Measurements from ENCODE around the gene ZCCHC7. TPM values are rescaled to one million over a fixed set of nuclear protein-coding genes. Genes with fewer than 3 reads are reported as not detected.

Gene ZCCHC7
- total and polyA plus RNA-seq, 9 of the 15 experiments (the other 6 are each of a cell fraction or from before 2014, with no cell fraction given): 34.1 to 68.9 (median 48.8) TPM

- TF ChIP-seq ZBTB11 (CRISPR knock-in tag; IDR thresholded peaks at IDR 0.05) (peak in 2 of 3 experiments; percentile 75 to 97; a peak in 4 of 6 replicates), NR1H2 (CRISPR knock-in tag; IDR thresholded peaks at IDR 0.05) (peak; percentile 99), PURB (CRISPR knock-in tag; IDR thresholded peaks at IDR 0.05; ENCODE audit: low read depth) (no peak), HDAC8 (tag; IDR thresholded peaks at IDR 0.05) (peak; percentile 95), BMI1 (IDR thresholded peaks at IDR 0.05; ENCODE audit: low read length) (no peak), ZNF584 (CRISPR knock-in tag; IDR thresholded peaks at IDR 0.05; ENCODE audit: low read depth) (0 out of 2 replicates have a peak, but pooled peaks have one; percentile 57), MTF1 (CRISPR knock-in tag; IDR thresholded peaks at IDR 0.05; ENCODE audit: borderline replicate concordance) (peak; percentile 88), HDAC2 (IDR thresholded peaks at IDR 0.05) (peak; percentile 94), MEIS2 (IDR thresholded peaks at IDR 0.05; ENCODE audit: partially characterized antibody) (peak; percentile 89)
- TF ChIP-seq, protein P1, sequence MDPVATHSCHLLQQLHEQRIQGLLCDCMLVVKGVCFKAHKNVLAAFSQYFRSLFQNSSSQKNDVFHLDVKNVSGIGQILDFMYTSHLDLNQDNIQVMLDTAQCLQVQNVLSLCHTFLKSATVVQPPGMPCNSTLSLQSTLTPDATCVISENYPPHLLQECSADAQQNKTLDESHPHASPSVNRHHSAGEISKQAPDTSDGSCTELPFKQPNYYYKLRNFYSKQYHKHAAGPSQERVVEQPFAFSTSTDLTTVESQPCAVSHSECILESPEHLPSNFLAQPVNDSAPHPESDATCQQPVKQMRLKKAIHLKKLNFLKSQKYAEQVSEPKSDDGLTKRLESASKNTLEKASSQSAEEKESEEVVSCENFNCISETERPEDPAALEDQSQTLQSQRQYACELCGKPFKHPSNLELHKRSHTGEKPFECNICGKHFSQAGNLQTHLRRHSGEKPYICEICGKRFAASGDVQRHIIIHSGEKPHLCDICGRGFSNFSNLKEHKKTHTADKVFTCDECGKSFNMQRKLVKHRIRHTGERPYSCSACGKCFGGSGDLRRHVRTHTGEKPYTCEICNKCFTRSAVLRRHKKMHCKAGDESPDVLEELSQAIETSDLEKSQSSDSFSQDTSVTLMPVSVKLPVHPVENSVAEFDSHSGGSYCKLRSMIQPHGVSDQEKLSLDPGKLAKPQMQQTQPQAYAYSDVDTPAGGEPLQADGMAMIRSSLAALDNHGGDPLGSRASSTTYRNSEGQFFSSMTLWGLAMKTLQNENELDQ (CRISPR knock-in tag; IDR thresholded peaks at IDR 0.05; ENCODE audit: borderline replicate concordance): peak; percentile 99
- TF ChIP-seq, protein P2, sequence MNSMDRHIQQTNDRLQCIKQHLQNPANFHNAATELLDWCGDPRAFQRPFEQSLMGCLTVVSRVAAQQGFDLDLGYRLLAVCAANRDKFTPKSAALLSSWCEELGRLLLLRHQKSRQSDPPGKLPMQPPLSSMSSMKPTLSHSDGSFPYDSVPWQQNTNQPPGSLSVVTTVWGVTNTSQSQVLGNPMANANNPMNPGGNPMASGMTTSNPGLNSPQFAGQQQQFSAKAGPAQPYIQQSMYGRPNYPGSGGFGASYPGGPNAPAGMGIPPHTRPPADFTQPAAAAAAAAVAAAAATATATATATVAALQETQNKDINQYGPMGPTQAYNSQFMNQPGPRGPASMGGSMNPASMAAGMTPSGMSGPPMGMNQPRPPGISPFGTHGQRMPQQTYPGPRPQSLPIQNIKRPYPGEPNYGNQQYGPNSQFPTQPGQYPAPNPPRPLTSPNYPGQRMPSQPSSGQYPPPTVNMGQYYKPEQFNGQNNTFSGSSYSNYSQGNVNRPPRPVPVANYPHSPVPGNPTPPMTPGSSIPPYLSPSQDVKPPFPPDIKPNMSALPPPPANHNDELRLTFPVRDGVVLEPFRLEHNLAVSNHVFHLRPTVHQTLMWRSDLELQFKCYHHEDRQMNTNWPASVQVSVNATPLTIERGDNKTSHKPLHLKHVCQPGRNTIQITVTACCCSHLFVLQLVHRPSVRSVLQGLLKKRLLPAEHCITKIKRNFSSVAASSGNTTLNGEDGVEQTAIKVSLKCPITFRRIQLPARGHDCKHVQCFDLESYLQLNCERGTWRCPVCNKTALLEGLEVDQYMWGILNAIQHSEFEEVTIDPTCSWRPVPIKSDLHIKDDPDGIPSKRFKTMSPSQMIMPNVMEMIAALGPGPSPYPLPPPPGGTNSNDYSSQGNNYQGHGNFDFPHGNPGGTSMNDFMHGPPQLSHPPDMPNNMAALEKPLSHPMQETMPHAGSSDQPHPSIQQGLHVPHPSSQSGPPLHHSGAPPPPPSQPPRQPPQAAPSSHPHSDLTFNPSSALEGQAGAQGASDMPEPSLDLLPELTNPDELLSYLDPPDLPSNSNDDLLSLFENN (IDR thresholded peaks at IDR 0.05; ENCODE audit: low read depth in 2 of 2, low read length in 2 of 2): no peak
- TF ChIP-seq, protein P3, sequence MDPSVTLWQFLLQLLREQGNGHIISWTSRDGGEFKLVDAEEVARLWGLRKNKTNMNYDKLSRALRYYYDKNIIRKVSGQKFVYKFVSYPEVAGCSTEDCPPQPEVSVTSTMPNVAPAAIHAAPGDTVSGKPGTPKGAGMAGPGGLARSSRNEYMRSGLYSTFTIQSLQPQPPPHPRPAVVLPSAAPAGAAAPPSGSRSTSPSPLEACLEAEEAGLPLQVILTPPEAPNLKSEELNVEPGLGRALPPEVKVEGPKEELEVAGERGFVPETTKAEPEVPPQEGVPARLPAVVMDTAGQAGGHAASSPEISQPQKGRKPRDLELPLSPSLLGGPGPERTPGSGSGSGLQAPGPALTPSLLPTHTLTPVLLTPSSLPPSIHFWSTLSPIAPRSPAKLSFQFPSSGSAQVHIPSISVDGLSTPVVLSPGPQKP (CRISPR knock-in tag; IDR thresholded peaks at IDR 0.05): no peak
These were observed at the start of gene ZCCHC7 (continued) for GRCh38 chr9:37119907-37120842.
